Coronary artery (tissue), 2 donors: ENCODE measurements around the gene DNMT3A.
A peak's percentile ranks its signal among the peaks of the same experiment; 100 is the strongest.

Source experiments
- DNase-seq: peaks from one replicate; pipeline ENCODE4 v3.0.0-alpha.2; 2017; ENCODE audit warnings: low spot score
- H3K27ac ChIP-seq, 2 donors: fragments of 200-600 bp; sonication (generic); one replicate each; pipeline ENCODE4 v1.5.1; 2016 to 2019
- H3K4me3 ChIP-seq: fragments of 200-600 bp; sonication (generic); 2 replicates; pipeline ENCODE4 v1.5.1; 2016; ENCODE audit warnings: mild to moderate bottlenecking, moderate library complexity
- CTCF ChIP-seq: fragments of 200-600 bp; sonication (generic); IDR thresholded peaks from one replicate; pipeline ENCODE4 v1.5.1; 2019; ENCODE audit warnings: antibody characterized with exemption

The DNMT3A gene

DNA sequence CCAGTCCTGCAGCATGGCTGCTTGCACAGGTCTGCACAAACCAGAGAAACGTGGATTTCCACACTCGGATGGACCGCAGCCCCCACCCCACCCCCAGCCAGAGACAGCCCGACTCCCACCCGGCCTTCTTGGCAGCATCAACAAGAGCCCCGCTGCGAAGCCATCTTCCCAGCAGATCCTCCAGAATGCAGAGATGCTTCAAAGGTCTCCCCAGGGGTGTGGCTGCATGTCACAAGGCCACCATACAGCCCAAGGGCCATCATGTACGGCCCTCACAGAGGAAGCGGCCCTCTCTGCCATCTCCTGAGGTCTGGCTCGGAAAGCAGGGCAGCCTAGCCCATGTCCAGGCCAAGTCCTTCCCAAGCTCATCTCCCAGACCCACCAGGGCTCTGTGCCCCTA lies 11.5 kb downstream of the DNMT3A start:
- peak; percentile 66 for DNase-seq
- no peak overlapping the region for H3K4me3 ChIP-seq
- H3K27ac ChIP-seq, result no peak overlapping the region
- no peak for TF ChIP-seq CTCF

GRCh38 chr2:25328152-25329085 lies 13.3 kb downstream of the DNMT3A start:
- no peak for TF ChIP-seq CTCF
- Histone ChIP-seq H3K4me3 (no peak overlapping the region), H3K27ac (peak overlapping the region; percentile 35 to 41)
- DNase-seq, result no peak

GRCh38 chr2:25326326-25327013 lies 15.3 kb downstream of the DNMT3A start:
- no peak for DNase-seq
- Histone ChIP-seq H3K27ac (no peak overlapping the region), H3K4me3 (no peak overlapping the region)
- no peak for TF ChIP-seq CTCF

- peak; percentile 92 for DNase-seq
- no peak for TF ChIP-seq CTCF
- peak overlapping the region; percentile 53 to 89 for H3K27ac ChIP-seq
- H3K4me3 ChIP-seq, result peak overlapping the region; percentile 49
These were observed 16.7 kb downstream of the DNMT3A start for GRCh38 chr2:25324905-25325592.

- no peak overlapping the region for H3K4me3 ChIP-seq
- no peak for DNase-seq
- TF ChIP-seq CTCF, result no peak
- H3K27ac ChIP-seq, result peak overlapping the region; percentile 53 to 89
These were observed 17.5 kb downstream of the DNMT3A start for GRCh38 chr2:25324251-25324650.

DNA sequence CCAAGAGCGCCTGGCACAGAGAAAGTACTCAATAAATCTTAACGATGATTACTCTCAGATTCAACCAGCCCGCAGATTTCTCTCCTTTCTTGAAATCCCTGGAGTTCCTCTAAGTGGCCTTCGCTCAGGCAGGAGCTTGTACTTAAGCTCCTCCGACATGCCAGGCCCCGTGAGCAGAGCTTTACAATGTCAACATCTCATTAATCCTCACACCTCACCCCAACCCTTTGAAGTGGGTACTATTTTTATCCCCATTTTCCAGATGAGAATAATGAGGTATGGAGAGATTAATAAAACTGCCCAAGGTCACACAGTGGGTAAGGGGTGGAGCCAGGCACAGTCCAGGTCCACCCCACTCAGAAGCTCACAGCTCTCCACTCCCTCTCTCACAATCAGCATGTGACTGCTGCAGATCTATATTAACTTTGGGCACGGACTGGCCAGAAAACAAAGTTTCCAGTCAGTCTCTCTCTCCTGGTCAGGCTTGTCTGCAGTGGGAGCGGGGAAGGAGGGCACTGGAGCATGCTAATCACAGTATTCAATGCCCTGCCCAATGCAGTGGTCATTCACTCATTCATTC lies 18.0 kb downstream of the DNMT3A start:
- H3K4me3 ChIP-seq, result no peak overlapping the region

More for the DNA sequence above, 18.0 kb downstream of the DNMT3A start:
- no peak overlapping the region for H3K27ac ChIP-seq
- no peak for DNase-seq
- TF ChIP-seq CTCF, result no peak
